CD14-positive monocyte (primary cell): ENCODE results near the gene MAP4K3. TPM values are rescaled to one million over a fixed set of nuclear protein-coding genes. Genes with fewer than 3 reads are reported as not detected.

Experiments
- DNase-seq, 3 donors: peaks; one replicate each; pipeline ENCODE4 v3.0.0-alpha.2; 2011 to 2022
- H2AFZ ChIP-seq: 2 replicates; pipeline ENCODE4 v1.6.0; 2012; ENCODE audit warnings: mild to moderate bottlenecking, low read depth, low read length, inconsistent platforms; ENCODE audit not compliant: insufficient read depth, poor library complexity, severe bottlenecking
- H3K27ac ChIP-seq, 2 donors: 1 replicate in 1 of 2; 2 replicates in 1 of 2; pipeline ENCODE4 v1.5.1; 2012 to 2013; ENCODE audit warnings: low read length in 2 of 2, control low read depth in 1 of 2, inconsistent platforms in 1 of 2, low read depth in 1 of 2, mild to moderate bottlenecking in 1 of 2
- H3K27me3 ChIP-seq, 2 donors: one replicate each; pipeline versions ENCODE4 v1.6.0 to v1.6.1; 2011 to 2013; ENCODE audit warnings: low read length in 2 of 2; ENCODE audit not compliant: control insufficient read depth in 2 of 2, insufficient read depth in 2 of 2
- H3K36me3 ChIP-seq, 2 donors: replicated peaks in 1 of 2; 1 replicate in 1 of 2; 2 replicates in 1 of 2; pipeline versions ENCODE4 v1.5.1 to v1.6.1; 2012 to 2013; ENCODE audit warnings: low read length in 2 of 2, control low read depth in 1 of 2, inconsistent platforms in 1 of 2, mild to moderate bottlenecking in 1 of 2; ENCODE audit not compliant: insufficient read depth in 2 of 2, control insufficient read depth in 1 of 2
- H3K4me1 ChIP-seq, 2 donors: 1 replicate in 1 of 2; 2 replicates in 1 of 2; pipeline versions ENCODE4 v1.5.1 to v1.6.1; 2012 to 2013; ENCODE audit warnings: low read length in 2 of 2, control low read depth in 1 of 2, inconsistent platforms in 1 of 2, mild to moderate bottlenecking in 1 of 2, moderate library complexity in 1 of 2; ENCODE audit not compliant: insufficient read depth in 2 of 2, control insufficient read depth in 1 of 2
- H3K4me2 ChIP-seq: replicated peaks from 2 replicates; pipeline ENCODE3; 2012; ENCODE audit warnings: low read length, moderate library complexity, mild to moderate bottlenecking; ENCODE audit not compliant: poor library complexity, severe bottlenecking; ENCODE audit errors: extremely low read depth
- H3K4me3 ChIP-seq, 3 experiments: fragments of 200-600 bp in 1 of 3; sonication (generic) in 1 of 3; replicated peaks in 1 of 3; 1 replicate in 2 of 3; 2 replicates in 1 of 3; pipeline ENCODE4 v1.5.1; 2011 to 2013; ENCODE audit warnings: low read length in 3 of 3, mild to moderate bottlenecking in 3 of 3, control low read depth in 2 of 3, low read depth in 2 of 3, inconsistent platforms in 1 of 3, moderate library complexity in 1 of 3
- H3K79me2 ChIP-seq: 2 replicates; pipeline ENCODE4 v1.6.0; 2012; ENCODE audit warnings: mild to moderate bottlenecking, control low read depth, inconsistent platforms, low read length, moderate library complexity; ENCODE audit not compliant: insufficient read depth
- H3K9ac ChIP-seq: 2 replicates; pipeline ENCODE4 v1.6.0; 2017; ENCODE audit warnings: low read length, mild to moderate bottlenecking; ENCODE audit not compliant: insufficient read depth, poor library complexity, severe bottlenecking
- H3K9me3 ChIP-seq, 2 donors: replicated peaks in 1 of 2; 1 replicate in 1 of 2; 2 replicates in 1 of 2; pipeline versions ENCODE4 v1.5.1 to v1.6.1; 2012 to 2013; ENCODE audit warnings: low read length in 2 of 2, control low read depth in 1 of 2; ENCODE audit not compliant: control insufficient read depth in 1 of 2, insufficient read depth in 1 of 2
- H4K20me1 ChIP-seq: 2 replicates; pipeline ENCODE4 v1.6.0; 2012; ENCODE audit warnings: mild to moderate bottlenecking, low read length, control low read depth, moderate library complexity; ENCODE audit not compliant: insufficient read depth
- H3K27ac Mint-ChIP-seq, 7 donors: one replicate each; pipeline ENCODE4 v1.8.0; 2020; ENCODE audit warnings: mild to moderate bottlenecking in 7 of 7, mixed read lengths in 7 of 7, moderate library complexity in 6 of 7, inconsistent platforms in 2 of 7
- H3K27me3 Mint-ChIP-seq, 3 donors: one replicate each; pipeline ENCODE4 v1.8.0; 2021 to 2022; ENCODE audit warnings: low read depth in 3 of 3, mild to moderate bottlenecking in 3 of 3, mixed read lengths in 3 of 3, moderate library complexity in 3 of 3, inconsistent platforms in 1 of 3
- H3K36me3 Mint-ChIP-seq, 2 donors: one replicate each; pipeline ENCODE4 v1.8.0; 2020; ENCODE audit warnings: mixed read lengths in 2 of 2, inconsistent platforms in 1 of 2, mild to moderate bottlenecking in 1 of 2
- H3K4me1 Mint-ChIP-seq: one replicate; pipeline ENCODE4 v1.8.0; 2020; ENCODE audit warnings: mild to moderate bottlenecking, mixed read lengths
- H3K4me3 Mint-ChIP-seq, 2 donors: one replicate each; pipeline ENCODE4 v1.8.0; 2020; ENCODE audit warnings: mild to moderate bottlenecking in 2 of 2, mixed read lengths in 2 of 2, moderate library complexity in 1 of 2
- H3K9me3 Mint-ChIP-seq, 7 donors: one replicate each; pipeline ENCODE4 v1.8.0; 2020 to 2022; ENCODE audit warnings: mixed read lengths in 7 of 7, mild to moderate bottlenecking in 6 of 7, moderate library complexity in 6 of 7, inconsistent platforms in 2 of 7
- CTCF ChIP-seq: fragments of 200-600 bp; IDR thresholded peaks from one replicate; pipeline ENCODE4 v1.8.0; 2022; ENCODE audit warnings: antibody characterized with exemption, mild to moderate bottlenecking
- WGBS: methylation state at CpG from one replicate; pipeline ENCODE4 v1.1.5; 2013; ENCODE audit warnings: missing lambda C conversion rate; ENCODE audit not compliant: insufficient coverage; 5-methylcytosine and 5-hydroxymethylcytosine counted together
- intact Hi-C, 2 donors: fragments of 100-400 bp; cut with micrococcal nuclease; formaldehyde crosslinking; loops; one replicate each; pipeline versions ENCODE4 v1.15.0 to v1.15.1; 2023
- polyA plus RNA-seq, 3 donors: library from polyadenylated mRNA; depleted of rRNA in 1 of 3; unstranded in 2 of 3; stranded (reverse) in 1 of 3; fragments of 300-500 nt in 2 of 3; fragments of >200 nt in 1 of 3; fragmentation: Illumina TruSeq in 2 of 3; gene quantifications; 1 replicate in 2 of 3; 2 replicates in 1 of 3; pipeline ENCODE4 v1.2.3, GENCODE V29; 2012 to 2021

The MAP4K3 gene
- polyA plus RNA-seq, 3 donors: 1.0 to 8.0 (median 4.0) TPM

DNA sequence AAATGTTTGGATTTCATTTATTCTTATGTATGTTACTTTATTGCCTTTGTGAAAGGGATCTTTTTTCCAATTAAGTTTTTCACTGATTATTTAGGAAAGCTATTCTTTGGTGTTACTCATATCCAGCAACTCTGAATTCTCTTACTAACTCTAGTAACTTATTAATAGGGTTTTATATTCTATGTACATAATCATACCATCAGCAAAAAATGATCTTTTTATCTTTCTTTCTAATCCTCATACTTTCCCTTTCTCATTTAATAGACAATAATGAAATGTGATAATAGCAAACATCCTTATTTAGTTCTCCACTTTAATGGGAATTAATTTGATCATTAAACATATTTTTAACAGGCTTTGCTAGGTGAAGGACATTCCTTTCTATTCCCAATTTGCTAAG is 181.0 kb downstream of the MAP4K3 start:
- TF ChIP-seq CTCF: no peak
- H3K4me3 ChIP-seq: no peak overlapping the region
- H3K9me3 ChIP-seq: no peaks in the 10 kb centered on the region
- intact Hi-C loops: no loop called here
- H3K79me2 ChIP-seq: no peaks in the 10 kb centered on the region
- H3K4me1 Mint-ChIP-seq: no peaks in the 10 kb centered on the region
- H3K4me2 ChIP-seq: no peak overlapping the region
- H3K27ac ChIP-seq: no peak overlapping the region
- H3K27me3 Mint-ChIP-seq: no peaks in the 10 kb centered on the region
- peaks cover 0 to 12% (median 4%) of the 10 kb centered on the region in 7 donors for H3K9me3 Mint-ChIP-seq
- H3K36me3 ChIP-seq: peaks cover 42 to 80% of the 10 kb centered on the region in 2 donors
- DNase-seq: no peak
- no peak overlapping the region for H3K27ac Mint-ChIP-seq
- no peaks in the 10 kb centered on the region for H3K4me1 ChIP-seq
- no peaks in the 10 kb centered on the region for H3K27me3 ChIP-seq
- H3K4me3 Mint-ChIP-seq: no peak overlapping the region
- no peak overlapping the region for H3K9ac ChIP-seq
- no peak overlapping the region for H2AFZ ChIP-seq
- H4K20me1 ChIP-seq: no peaks in the 10 kb centered on the region
- peaks cover 52 to 53% of the 10 kb centered on the region in 2 donors for H3K36me3 Mint-ChIP-seq

DNA sequence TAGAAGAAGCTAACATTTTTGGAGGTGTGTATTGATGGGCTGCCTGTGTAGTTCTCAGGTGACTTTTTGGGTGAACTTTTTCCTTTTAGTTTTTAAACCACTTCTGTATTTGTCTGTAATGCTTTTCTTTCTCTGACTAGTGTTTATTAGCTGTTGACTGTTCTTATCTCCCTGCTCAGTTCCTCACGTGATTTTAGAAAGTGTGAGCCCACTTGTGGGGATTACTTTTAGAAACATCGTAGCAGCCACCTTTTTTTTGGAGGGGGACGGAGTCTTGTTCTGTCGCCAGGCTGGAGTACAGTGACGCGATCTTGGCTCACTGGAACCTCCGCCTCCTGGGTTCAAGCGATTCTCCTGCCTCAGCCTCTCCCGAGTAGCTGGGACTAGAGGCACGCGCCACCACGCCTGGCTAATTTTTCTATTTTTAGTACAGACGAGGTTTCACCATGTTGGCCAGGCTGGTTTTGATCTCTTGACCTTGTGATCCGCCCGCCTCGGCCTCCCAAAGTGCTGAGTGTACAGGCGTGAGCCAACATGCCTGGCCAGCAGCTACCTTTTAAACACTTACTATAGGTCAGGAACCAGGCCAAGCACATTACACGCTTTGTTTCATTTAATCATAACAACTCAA is 184.1 kb downstream of the MAP4K3 start:
- intact Hi-C loops: no loop called here
- no peaks in the 10 kb centered on the region for H3K27me3 Mint-ChIP-seq
- Histone ChIP-seq H4K20me1 (no peaks in the 10 kb centered on the region), H3K79me2 (no peaks in the 10 kb centered on the region), H3K27ac (no peak overlapping the region), H3K4me3 (no peak overlapping the region), H3K4me2 (no peak overlapping the region), H3K9ac (no peak overlapping the region), H3K9me3 (no peaks in the 10 kb centered on the region), H3K36me3 (peaks cover 34 to 62% of the 10 kb centered on the region in 2 donors), H2AFZ (no peak overlapping the region), H3K4me1 (no peaks in the 10 kb centered on the region), H3K27me3 (no peaks in the 10 kb centered on the region)
- peaks cover 0 to 12% (median 4%) of the 10 kb centered on the region in 7 donors for H3K9me3 Mint-ChIP-seq
- whole genome bisulfite sequencing: 94% methylated on average over 16 of the region's 18 CpGs
- H3K4me3 Mint-ChIP-seq: no peak overlapping the region
- no peaks in the 10 kb centered on the region for H3K4me1 Mint-ChIP-seq
- DNase-seq: no peak
- no peak for TF ChIP-seq CTCF
- peaks cover 41 to 52% of the 10 kb centered on the region in 2 donors for H3K36me3 Mint-ChIP-seq
- H3K27ac Mint-ChIP-seq: no peak overlapping the region
